ENCODE data around the gene SPOCK1.
"Not testable (repeated sequence)": the region's sequence is repeated elsewhere in the genome, so short reads cannot be mapped to it uniquely, and the experiment has no call there.

SPOCK1 gene

DNA sequence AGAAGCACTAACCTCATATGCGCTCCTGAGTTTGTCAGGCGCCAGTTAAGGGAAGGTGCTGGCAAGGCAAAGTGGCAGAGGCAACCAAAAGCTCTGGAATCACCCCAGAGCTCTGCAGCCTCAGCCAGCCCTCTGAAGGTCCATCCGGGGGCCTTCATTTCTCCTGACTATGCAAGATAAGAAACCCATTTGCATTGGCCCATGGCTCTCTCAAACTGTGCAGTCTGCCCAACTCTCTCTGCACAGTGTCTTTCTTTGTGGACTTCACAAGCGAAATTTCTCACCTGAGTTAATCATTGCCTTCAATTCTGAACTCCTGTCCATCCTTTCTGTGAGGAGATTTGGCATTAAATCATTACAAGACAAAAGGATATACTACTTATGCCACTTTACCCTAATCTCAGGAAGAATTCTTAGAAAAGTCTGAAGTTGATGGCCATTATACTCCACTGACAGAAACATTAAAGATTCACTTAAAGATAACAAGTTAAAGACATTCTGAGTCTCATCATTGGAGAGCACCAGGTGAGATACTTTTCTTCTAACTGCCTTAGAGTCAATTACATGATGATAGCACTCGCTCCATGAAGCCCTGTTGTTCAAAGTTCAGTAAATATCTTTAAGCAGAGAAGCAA, 235.6 kb downstream of the SPOCK1 start:
- H2AFZ ChIP-seq (ENCODE audit: low read depth, low read length) = no peak overlapping the region
- no peak for ATAC-seq (ENCODE audit: insufficient read depth, low read depth)
- H3K4me2 ChIP-seq (ENCODE audit: insufficient read depth, low read length) = no peak overlapping the region
- H3K4me3 ChIP-seq (ENCODE audit: low read depth in 1 of 2, low read length in 2 of 2) = no peak overlapping the region
- no peaks in the 10 kb centered on the region for H3K36me3 ChIP-seq (ENCODE audit: insufficient read depth, low read length)
- no peak overlapping the region for H3K27ac ChIP-seq (ENCODE audit: low read length)
- H3K9ac ChIP-seq (ENCODE audit: low read depth, low read length) = no peak overlapping the region
- no peaks in the 10 kb centered on the region for H4K20me1 ChIP-seq (ENCODE audit: insufficient read depth, low read length)
- TF ChIP-seq, protein P1, sequence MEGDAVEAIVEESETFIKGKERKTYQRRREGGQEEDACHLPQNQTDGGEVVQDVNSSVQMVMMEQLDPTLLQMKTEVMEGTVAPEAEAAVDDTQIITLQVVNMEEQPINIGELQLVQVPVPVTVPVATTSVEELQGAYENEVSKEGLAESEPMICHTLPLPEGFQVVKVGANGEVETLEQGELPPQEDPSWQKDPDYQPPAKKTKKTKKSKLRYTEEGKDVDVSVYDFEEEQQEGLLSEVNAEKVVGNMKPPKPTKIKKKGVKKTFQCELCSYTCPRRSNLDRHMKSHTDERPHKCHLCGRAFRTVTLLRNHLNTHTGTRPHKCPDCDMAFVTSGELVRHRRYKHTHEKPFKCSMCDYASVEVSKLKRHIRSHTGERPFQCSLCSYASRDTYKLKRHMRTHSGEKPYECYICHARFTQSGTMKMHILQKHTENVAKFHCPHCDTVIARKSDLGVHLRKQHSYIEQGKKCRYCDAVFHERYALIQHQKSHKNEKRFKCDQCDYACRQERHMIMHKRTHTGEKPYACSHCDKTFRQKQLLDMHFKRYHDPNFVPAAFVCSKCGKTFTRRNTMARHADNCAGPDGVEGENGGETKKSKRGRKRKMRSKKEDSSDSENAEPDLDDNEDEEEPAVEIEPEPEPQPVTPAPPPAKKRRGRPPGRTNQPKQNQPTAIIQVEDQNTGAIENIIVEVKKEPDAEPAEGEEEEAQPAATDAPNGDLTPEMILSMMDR (IDR thresholded peaks at IDR 0.05; ENCODE audit: borderline replicate concordance, extremely low read depth, low read length, poor library complexity, severe bottlenecking) = no peak
- no peak for TF ChIP-seq EZH2 (IDR thresholded peaks at IDR 0.05; ENCODE audit: borderline replicate concordance, low read depth, low read length, severe bottlenecking)
- H3K9me3 ChIP-seq (ENCODE audit: insufficient read depth, low read length, severe bottlenecking) = no peaks in the 10 kb centered on the region
- H3K4me1 ChIP-seq (ENCODE audit: insufficient read depth, low read length) = no peaks in the 10 kb centered on the region
- no peak for DNase-seq
- H3K27me3 ChIP-seq (ENCODE audit: insufficient read depth, low read length, poor library complexity) = peaks cover 3% of the 10 kb centered on the region
- no peaks in the 10 kb centered on the region for H3K79me2 ChIP-seq (ENCODE audit: insufficient read depth, low read length)

DNA sequence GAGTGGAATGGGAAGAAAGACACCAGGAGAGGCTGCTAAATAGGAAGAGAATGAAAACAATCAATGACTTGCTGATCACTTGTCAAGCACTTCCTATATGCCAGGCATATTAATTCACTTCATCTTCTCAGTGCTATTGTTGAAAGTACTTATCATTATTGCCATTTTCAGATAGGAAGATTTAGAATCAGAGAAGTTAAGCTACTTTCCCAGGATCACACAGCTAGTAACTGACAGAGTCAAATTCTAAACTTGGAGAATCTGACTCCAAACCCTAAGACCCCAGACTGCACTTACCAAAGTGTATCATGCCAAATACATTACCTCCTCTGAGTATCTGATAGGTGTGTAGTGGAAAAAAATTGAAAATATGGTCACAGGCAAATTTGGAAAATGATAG, 236.3 kb downstream of the SPOCK1 start:
- Histone ChIP-seq H3K4me3 (ENCODE audit: low read depth in 1 of 2, low read length in 2 of 2) (no peak overlapping the region), H3K9ac (ENCODE audit: low read depth, low read length) (no peak overlapping the region), H3K4me2 (ENCODE audit: insufficient read depth, low read length) (no peak overlapping the region), H3K9me3 (ENCODE audit: insufficient read depth, low read length, severe bottlenecking) (no peaks in the 10 kb centered on the region), H3K79me2 (ENCODE audit: insufficient read depth, low read length) (no peaks in the 10 kb centered on the region), H3K4me1 (ENCODE audit: insufficient read depth, low read length) (no peaks in the 10 kb centered on the region), H4K20me1 (ENCODE audit: insufficient read depth, low read length) (no peaks in the 10 kb centered on the region), H3K27ac (ENCODE audit: low read length) (no peak overlapping the region), H3K36me3 (ENCODE audit: insufficient read depth, low read length) (no peaks in the 10 kb centered on the region), H3K27me3 (ENCODE audit: insufficient read depth, low read length, poor library complexity) (peaks cover 3% of the 10 kb centered on the region), H2AFZ (ENCODE audit: low read depth, low read length) (no peak overlapping the region)
- ATAC-seq (ENCODE audit: insufficient read depth, low read depth) (no peak), DNase-seq (no peak)
- no peak for TF ChIP-seq EZH2 (IDR thresholded peaks at IDR 0.05; ENCODE audit: borderline replicate concordance, low read depth, low read length, severe bottlenecking)
- TF ChIP-seq, protein P1 (IDR thresholded peaks at IDR 0.05; ENCODE audit: borderline replicate concordance, extremely low read depth, low read length, poor library complexity, severe bottlenecking) = no peak

DNA sequence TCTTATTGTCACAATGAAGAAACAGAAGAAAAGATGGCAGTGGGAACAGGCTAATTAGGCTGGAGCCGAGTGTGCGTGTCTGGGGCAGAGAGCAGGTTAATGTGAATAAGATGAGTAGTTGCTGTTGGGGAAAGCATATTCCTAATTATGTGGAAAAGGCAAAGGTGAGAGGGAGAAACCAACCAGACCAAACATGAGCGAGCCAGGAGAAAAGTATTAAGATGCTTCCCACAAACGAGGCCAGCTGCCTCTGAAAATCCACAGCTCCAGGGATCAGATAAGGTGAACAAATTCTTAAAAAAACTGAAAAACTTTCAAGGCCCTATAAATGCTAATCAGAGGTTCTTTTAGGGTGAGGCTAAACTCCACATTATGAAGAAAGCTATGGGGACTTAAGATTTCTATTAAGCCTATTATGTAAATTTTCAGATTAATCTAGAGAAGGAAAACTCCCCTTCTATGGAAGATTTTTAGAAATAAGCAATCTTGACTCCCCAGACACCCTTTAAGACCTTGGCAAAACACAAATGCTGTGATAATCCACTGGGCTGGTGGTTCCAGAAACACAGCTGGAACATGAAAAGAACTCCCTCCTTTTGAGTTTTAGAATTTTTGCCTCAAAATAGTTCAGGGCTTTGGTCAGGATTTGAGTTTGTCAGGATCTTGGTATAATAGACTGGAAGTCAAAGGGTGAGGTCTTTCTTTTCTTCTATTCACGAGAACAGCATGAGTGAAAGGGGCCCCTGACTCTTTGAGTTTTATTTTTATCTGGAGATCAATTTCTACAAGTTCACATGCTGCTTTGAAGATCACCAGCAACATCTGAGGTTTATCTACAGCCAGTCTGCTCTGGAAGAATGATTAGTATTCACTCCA, 238.1 kb downstream of the SPOCK1 start:
- Histone ChIP-seq H3K4me1 (ENCODE audit: insufficient read depth, low read length) (no peaks in the 10 kb centered on the region), H3K36me3 (ENCODE audit: insufficient read depth, low read length) (no peaks in the 10 kb centered on the region), H3K27ac (ENCODE audit: low read length) (no peak overlapping the region), H3K9me3 (ENCODE audit: insufficient read depth, low read length, severe bottlenecking) (no peaks in the 10 kb centered on the region), H2AFZ (ENCODE audit: low read depth, low read length) (no peak overlapping the region), H3K4me3 (ENCODE audit: low read depth in 1 of 2, low read length in 2 of 2) (no peak overlapping the region), H3K9ac (ENCODE audit: low read depth, low read length) (no peak overlapping the region), H3K4me2 (ENCODE audit: insufficient read depth, low read length) (no peak overlapping the region), H4K20me1 (ENCODE audit: insufficient read depth, low read length) (no peaks in the 10 kb centered on the region), H3K27me3 (ENCODE audit: insufficient read depth, low read length, poor library complexity) (peaks cover 3% of the 10 kb centered on the region), H3K79me2 (ENCODE audit: insufficient read depth, low read length) (no peaks in the 10 kb centered on the region)
- DNase-seq = no peak
- TF ChIP-seq, protein P1 (IDR thresholded peaks at IDR 0.05; ENCODE audit: borderline replicate concordance, extremely low read depth, low read length, poor library complexity, severe bottlenecking) = no peak
- TF ChIP-seq EZH2 (IDR thresholded peaks at IDR 0.05; ENCODE audit: borderline replicate concordance, low read depth, low read length, severe bottlenecking) = no peak
- ATAC-seq (ENCODE audit: insufficient read depth, low read depth) = no peak

DNA sequence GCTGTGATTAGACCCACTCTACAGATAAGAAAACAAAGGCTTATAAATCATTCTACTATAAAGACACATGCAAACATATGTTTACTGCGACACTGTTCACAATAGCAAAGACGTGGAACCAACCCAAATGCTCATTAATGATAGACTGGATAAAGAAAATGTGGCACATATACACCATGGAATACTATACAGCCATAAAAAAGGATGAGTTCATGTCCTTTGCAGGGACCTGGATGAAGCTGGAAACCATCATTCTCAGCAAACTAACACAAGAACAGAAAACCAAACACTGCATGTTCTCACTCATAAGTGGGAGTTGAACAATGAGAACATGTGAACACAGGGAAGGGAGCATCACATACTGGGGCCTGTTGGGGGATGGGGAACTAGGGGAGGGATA, 240.0 kb downstream of the SPOCK1 start:
- H3K4me3 ChIP-seq (ENCODE audit: low read depth in 1 of 2, low read length in 2 of 2); H3K36me3 ChIP-seq (ENCODE audit: insufficient read depth, low read length); ATAC-seq (ENCODE audit: insufficient read depth, low read depth); H3K9me3 ChIP-seq (ENCODE audit: insufficient read depth, low read length, severe bottlenecking); H4K20me1 ChIP-seq (ENCODE audit: insufficient read depth, low read length); H3K9ac ChIP-seq (ENCODE audit: low read depth, low read length); H3K27me3 ChIP-seq (ENCODE audit: insufficient read depth, low read length, poor library complexity); H3K27ac ChIP-seq (ENCODE audit: low read length); H2AFZ ChIP-seq (ENCODE audit: low read depth, low read length); H3K4me2 ChIP-seq (ENCODE audit: insufficient read depth, low read length); H3K4me1 ChIP-seq (ENCODE audit: insufficient read depth, low read length); H3K79me2 ChIP-seq (ENCODE audit: insufficient read depth, low read length); DNase-seq: not testable (repeated sequence)
